ENCODE results near the gene INHBA. TPM values are rescaled to one million over a fixed set of nuclear protein-coding genes. Genes with fewer than 3 reads are reported as not detected.

The INHBA gene
- total RNA-seq, 1 donor from 2014 or later = 0.08 TPM

- no peaks in the 10 kb centered on the region for H3K9me3 Mint-ChIP-seq (ENCODE audit: unreplicated experiment)
- H3K27me3 Mint-ChIP-seq (ENCODE audit: unreplicated experiment) = peaks cover 4% of the 10 kb centered on the region
- no peak overlapping the region for H3K27ac Mint-ChIP-seq (ENCODE audit: unreplicated experiment)
- H3K4me1 Mint-ChIP-seq (ENCODE audit: unreplicated experiment) = peaks cover 6% of the 10 kb centered on the region
- H3K4me3 Mint-ChIP-seq (ENCODE audit: unreplicated experiment) = no peak overlapping the region
- H3K36me3 Mint-ChIP-seq (ENCODE audit: low read depth, unreplicated experiment) = no peaks in the 10 kb centered on the region
- DNase-seq (ENCODE audit: low spot score) = no peak
- no peak for TF ChIP-seq CTCF (IDR thresholded peaks at IDR 0.05; ENCODE audit: unreplicated experiment)
Measured at GRCh38 chr7:41708581-41709358, 5.9 kb upstream of the INHBA start.

GRCh38 chr7:41706228-41706930, 3.5 kb upstream of the INHBA start:
- Mint-ChIP-seq H3K27ac (ENCODE audit: unreplicated experiment) (no peak overlapping the region), H3K9me3 (ENCODE audit: unreplicated experiment) (no peaks in the 10 kb centered on the region), H3K36me3 (ENCODE audit: low read depth, unreplicated experiment) (no peaks in the 10 kb centered on the region), H3K27me3 (ENCODE audit: unreplicated experiment) (peaks cover 4% of the 10 kb centered on the region), H3K4me3 (ENCODE audit: unreplicated experiment) (no peak overlapping the region), H3K4me1 (ENCODE audit: unreplicated experiment) (peaks cover 6% of the 10 kb centered on the region)
- no peak for DNase-seq (ENCODE audit: low spot score)
- TF ChIP-seq CTCF (IDR thresholded peaks at IDR 0.05; ENCODE audit: unreplicated experiment) = no peak

GRCh38 chr7:41705109-41705901, 2.4 kb upstream of the INHBA start:
- peak; percentile 82 for TF ChIP-seq CTCF (IDR thresholded peaks at IDR 0.05; ENCODE audit: unreplicated experiment)
- Mint-ChIP-seq H3K36me3 (ENCODE audit: low read depth, unreplicated experiment) (no peaks in the 10 kb centered on the region), H3K27ac (ENCODE audit: unreplicated experiment) (no peak overlapping the region), H3K27me3 (ENCODE audit: unreplicated experiment) (peaks cover 4% of the 10 kb centered on the region), H3K4me1 (ENCODE audit: unreplicated experiment) (peaks cover 7% of the 10 kb centered on the region), H3K4me3 (ENCODE audit: unreplicated experiment) (no peak overlapping the region), H3K9me3 (ENCODE audit: unreplicated experiment) (no peaks in the 10 kb centered on the region)
- DNase-seq (ENCODE audit: low spot score) = peak; percentile 89

GRCh38 chr7:41701068-41701941, 1.6 kb downstream of the INHBA start:
- Mint-ChIP-seq H3K36me3 (ENCODE audit: low read depth, unreplicated experiment) (no peaks in the 10 kb centered on the region), H3K9me3 (ENCODE audit: unreplicated experiment) (no peaks in the 10 kb centered on the region), H3K27ac (ENCODE audit: unreplicated experiment) (no peak overlapping the region), H3K4me3 (ENCODE audit: unreplicated experiment) (no peak overlapping the region), H3K27me3 (ENCODE audit: unreplicated experiment) (peaks cover 6% of the 10 kb centered on the region), H3K4me1 (ENCODE audit: unreplicated experiment) (peaks cover 16% of the 10 kb centered on the region)
- DNase-seq (ENCODE audit: low spot score) = no peak
- no peak for TF ChIP-seq CTCF (IDR thresholded peaks at IDR 0.05; ENCODE audit: unreplicated experiment)

All from endothelial cell (in vitro differentiated cells).